HG02885 (cell line): ENCODE measurements around the gene COG5.

Experiments used
- ATAC-seq: cut with Tn5 transposase; IDR thresholded peaks from one replicate; pipeline ENCODE4 v1.9.1; 2021; ENCODE audit warnings: mild to moderate bottlenecking; ENCODE audit not compliant: unreplicated experiment, poor library complexity

COG5 gene

GRCh38 chr7:107404740-107405537, 158.8 kb downstream of the COG5 start:
- no peak for ATAC-seq

- no peak for ATAC-seq
These were observed 165.6 kb downstream of the COG5 start for GRCh38 chr7:107398161-107398560.

DNA sequence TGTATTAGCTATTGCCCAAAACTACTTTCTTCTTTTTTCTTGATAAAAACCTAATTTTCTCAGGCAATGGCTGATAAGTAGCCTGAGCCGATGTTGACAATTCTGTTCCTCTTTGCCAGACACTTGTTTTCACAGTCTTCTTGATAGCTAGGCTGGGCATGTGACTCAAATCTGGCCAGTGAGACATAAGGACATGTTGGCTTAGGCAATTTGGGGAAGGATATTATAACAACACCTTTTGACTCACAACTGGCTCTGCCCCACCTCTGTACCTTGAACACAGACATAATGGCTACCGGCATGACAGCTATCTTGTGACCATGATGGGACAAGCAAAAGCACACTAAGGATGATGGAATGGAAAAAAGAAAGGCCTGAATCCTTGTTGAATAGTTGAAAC, 166.7 kb downstream of the COG5 start:
- ATAC-seq, result no peak

- ATAC-seq, result no peak
These were observed 167.6 kb downstream of the COG5 start for GRCh38 chr7:107396081-107396480.

- no peak for ATAC-seq
These were observed 168.9 kb downstream of the COG5 start for GRCh38 chr7:107394831-107395230.

GRCh38 chr7:107394276-107394675, 169.4 kb downstream of the COG5 start:
- no peak for ATAC-seq

GRCh38 chr7:107392830-107393229, 170.9 kb downstream of the COG5 start:
- ATAC-seq, result no peak

- no peak for ATAC-seq
These were observed 172.8 kb downstream of the COG5 start for GRCh38 chr7:107390916-107391315.

GRCh38 chr7:107388604-107389003, 175.1 kb downstream of the COG5 start:
- no peak for ATAC-seq

- ATAC-seq, result no peak
These were observed 176.0 kb downstream of the COG5 start for GRCh38 chr7:107387573-107388219.

- no peak for ATAC-seq
These were observed 176.6 kb downstream of the COG5 start for GRCh38 chr7:107387128-107387527.

- ATAC-seq, result no peak
These were observed 177.1 kb downstream of the COG5 start for GRCh38 chr7:107386548-107387102.

GRCh38 chr7:107384025-107384424, 179.7 kb downstream of the COG5 start:
- ATAC-seq, result no peak

DNA sequence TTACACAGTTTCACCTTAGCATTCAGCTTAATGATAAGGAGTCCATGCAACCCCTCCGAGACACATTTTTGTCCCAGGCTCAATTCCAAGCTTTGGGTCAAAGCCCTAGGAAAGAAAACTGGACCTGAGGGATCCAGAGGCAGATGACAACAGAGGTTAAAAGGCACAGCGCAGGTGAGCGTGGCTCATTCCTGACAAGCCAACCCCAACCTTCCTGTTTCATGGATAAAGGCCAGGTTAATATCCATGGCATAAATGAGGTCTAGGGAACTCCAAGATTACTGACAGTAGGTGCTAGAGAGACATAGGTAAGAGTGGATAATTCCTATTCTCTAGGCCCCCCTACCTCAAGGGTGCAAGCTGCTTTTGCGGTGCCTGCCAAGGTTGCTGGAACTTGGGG, 180.5 kb downstream of the COG5 start:
- no peak for ATAC-seq

GRCh38 chr7:107381453-107381852, 182.3 kb downstream of the COG5 start:
- ATAC-seq, result no peak

DNA sequence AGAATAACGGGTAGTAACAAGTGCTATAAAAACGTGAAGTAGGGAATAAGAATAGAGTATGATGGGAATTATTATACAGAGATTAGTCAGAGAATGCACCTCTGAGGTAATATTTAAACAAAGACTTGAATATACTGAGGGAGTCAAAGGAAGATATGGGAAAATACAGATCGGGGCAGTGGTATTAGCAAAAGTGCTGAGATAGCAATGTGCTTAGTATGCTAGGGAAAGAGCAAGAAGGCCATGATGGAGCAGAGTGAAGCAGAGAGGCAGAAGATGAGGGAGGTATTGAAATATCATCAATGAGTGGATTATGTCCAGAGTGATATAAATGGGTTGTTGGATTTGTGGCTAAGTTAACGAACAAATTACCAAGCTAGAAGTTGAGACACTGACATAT, 190.4 kb downstream of the COG5 start:
- ATAC-seq, result no peak

GRCh38 chr7:107372298-107372697, 191.4 kb downstream of the COG5 start:
- ATAC-seq, result no peak

GRCh38 chr7:107370816-107371215, 192.9 kb downstream of the COG5 start:
- ATAC-seq, result no peak

DNA sequence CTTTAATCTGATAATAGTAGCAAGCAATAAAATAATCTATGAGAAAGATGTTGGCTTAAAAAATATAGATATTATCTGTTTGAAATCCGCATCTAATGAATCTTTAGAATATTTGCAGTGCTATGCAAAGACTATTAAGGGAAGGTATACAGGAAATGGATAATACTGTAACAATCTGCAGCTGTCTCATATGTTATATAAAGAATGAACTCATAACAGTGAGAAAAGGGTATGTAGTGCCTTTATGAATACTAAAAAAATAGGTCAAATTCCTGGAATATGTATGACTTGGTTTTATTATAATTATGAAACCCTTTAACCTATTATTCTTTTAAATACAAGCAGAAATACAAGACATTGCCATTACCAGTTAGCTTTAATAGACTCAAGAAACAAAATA, 198.9 kb downstream of the COG5 start:
- ATAC-seq, result no peak

- no peak for ATAC-seq
These were observed 204.0 kb downstream of the COG5 start for GRCh38 chr7:107359520-107360316.

GRCh38 chr7:107355616-107356015, 208.1 kb downstream of the COG5 start:
- ATAC-seq, result no peak
